Choroid plexus epithelial cell (primary cell): Measurements from ENCODE around the gene TGM2.

Experiments used
- DNase-seq: peaks from one replicate; pipeline ENCODE4 v3.0.0-alpha.2; 2010; ENCODE audit warnings: low read depth
- H3K4me3 ChIP-seq: 2 replicates; pipeline ENCODE4 v1.5.1; 2011; ENCODE audit warnings: low read depth, mild to moderate bottlenecking, control low read depth, low read length, moderate library complexity
- TF ChIP-seq, protein P1 (sequence below): conservative IDR thresholded peaks from 2 replicates; pipeline ENCODE4 v1.5.1; 2011; ENCODE audit warnings: low read depth, mild to moderate bottlenecking, control low read depth, inconsistent platforms, low read length, moderate library complexity

Gene TGM2

GRCh38 chr20:38082894-38083293 is 82.2 kb downstream of the TGM2 start:
- TF ChIP-seq, protein P1, sequence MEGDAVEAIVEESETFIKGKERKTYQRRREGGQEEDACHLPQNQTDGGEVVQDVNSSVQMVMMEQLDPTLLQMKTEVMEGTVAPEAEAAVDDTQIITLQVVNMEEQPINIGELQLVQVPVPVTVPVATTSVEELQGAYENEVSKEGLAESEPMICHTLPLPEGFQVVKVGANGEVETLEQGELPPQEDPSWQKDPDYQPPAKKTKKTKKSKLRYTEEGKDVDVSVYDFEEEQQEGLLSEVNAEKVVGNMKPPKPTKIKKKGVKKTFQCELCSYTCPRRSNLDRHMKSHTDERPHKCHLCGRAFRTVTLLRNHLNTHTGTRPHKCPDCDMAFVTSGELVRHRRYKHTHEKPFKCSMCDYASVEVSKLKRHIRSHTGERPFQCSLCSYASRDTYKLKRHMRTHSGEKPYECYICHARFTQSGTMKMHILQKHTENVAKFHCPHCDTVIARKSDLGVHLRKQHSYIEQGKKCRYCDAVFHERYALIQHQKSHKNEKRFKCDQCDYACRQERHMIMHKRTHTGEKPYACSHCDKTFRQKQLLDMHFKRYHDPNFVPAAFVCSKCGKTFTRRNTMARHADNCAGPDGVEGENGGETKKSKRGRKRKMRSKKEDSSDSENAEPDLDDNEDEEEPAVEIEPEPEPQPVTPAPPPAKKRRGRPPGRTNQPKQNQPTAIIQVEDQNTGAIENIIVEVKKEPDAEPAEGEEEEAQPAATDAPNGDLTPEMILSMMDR, result no peak
- H3K4me3 ChIP-seq, result no peak overlapping the region
- no peak for DNase-seq

- no peak for DNase-seq
- no peak overlapping the region for H3K4me3 ChIP-seq
- TF ChIP-seq, protein P1, result no peak
Observed at GRCh38 chr20:38081575-38081974, 83.5 kb downstream of the TGM2 start.

DNA sequence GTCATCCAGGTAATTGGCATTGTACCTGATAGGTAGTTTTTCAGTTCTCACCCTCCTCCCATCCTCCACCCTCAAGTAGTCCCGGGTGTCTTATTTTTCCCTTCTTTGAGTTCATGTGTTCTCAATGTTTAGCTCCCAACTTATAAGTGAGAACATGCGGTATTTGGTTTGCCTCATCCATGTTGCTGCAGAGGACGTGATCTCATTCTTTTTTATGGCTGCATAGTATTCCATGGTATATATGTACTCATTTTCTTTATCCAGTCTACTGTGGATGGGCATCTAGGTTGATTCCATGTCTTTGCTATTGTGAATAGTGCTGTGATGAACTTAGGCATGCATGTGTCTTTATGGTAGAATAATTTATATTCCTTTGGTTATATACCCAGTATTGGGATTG is 85.7 kb downstream of the TGM2 start:
- DNase-seq, result no peak
- TF ChIP-seq, protein P1, result no peak
- H3K4me3 ChIP-seq, result no peak overlapping the region

GRCh38 chr20:38078084-38078483 is 87.0 kb downstream of the TGM2 start:
- TF ChIP-seq, protein P1, result no peak
- H3K4me3 ChIP-seq, result no peak overlapping the region
- no peak for DNase-seq
